ENCODE results near the gene PREP. TPM values are rescaled to one million over a fixed set of nuclear protein-coding genes. Genes with fewer than 3 reads are reported as not detected.

The PREP gene
- total RNA-seq, 1 donor from 2014 or later = 18.0 TPM

- Histone ChIP-seq H3K4me3 (ENCODE audit: low read depth, low read length) (peak overlapping the region; percentile 97), H3K36me3 (ENCODE audit: control insufficient read depth, insufficient read depth, low read length) (no peaks in the 10 kb centered on the region), H3K27me3 (ENCODE audit: control insufficient read depth, insufficient read depth, low read length) (no peaks in the 10 kb centered on the region)
- no peak for DNase-seq (ENCODE audit: low read depth)
- no peak for TF ChIP-seq CTCF (IDR thresholded peaks at IDR 0.05; ENCODE audit: insufficient read depth, low read length, poor library complexity, severe bottlenecking)
Observed at GRCh38 chr6:105401247-105402089, 1.4 kb downstream of the PREP start.

GRCh38 chr6:105400501-105400900, 2.4 kb downstream of the PREP start:
- peaks cover 3% of the 10 kb centered on the region for H3K36me3 ChIP-seq (ENCODE audit: control insufficient read depth, insufficient read depth, low read length)
- no peak for DNase-seq (ENCODE audit: low read depth)
- H3K4me3 ChIP-seq (ENCODE audit: low read depth, low read length) = no peak overlapping the region
- no peaks in the 10 kb centered on the region for H3K27me3 ChIP-seq (ENCODE audit: control insufficient read depth, insufficient read depth, low read length)
- TF ChIP-seq CTCF (IDR thresholded peaks at IDR 0.05; ENCODE audit: insufficient read depth, low read length, poor library complexity, severe bottlenecking) = no peak

- peaks cover 3% of the 10 kb centered on the region for H3K36me3 ChIP-seq (ENCODE audit: control insufficient read depth, insufficient read depth, low read length)
- no peaks in the 10 kb centered on the region for H3K27me3 ChIP-seq (ENCODE audit: control insufficient read depth, insufficient read depth, low read length)
- H3K4me3 ChIP-seq (ENCODE audit: low read depth, low read length) = no peak overlapping the region
- DNase-seq (ENCODE audit: low read depth) = no peak
- TF ChIP-seq CTCF (IDR thresholded peaks at IDR 0.05; ENCODE audit: insufficient read depth, low read length, poor library complexity, severe bottlenecking) = no peak
Observed at GRCh38 chr6:105398859-105399258, 4.0 kb downstream of the PREP start.

GRCh38 chr6:105397987-105398386, 4.9 kb downstream of the PREP start:
- DNase-seq (ENCODE audit: low read depth) = no peak
- no peak for TF ChIP-seq CTCF (IDR thresholded peaks at IDR 0.05; ENCODE audit: insufficient read depth, low read length, poor library complexity, severe bottlenecking)
- peaks cover 3% of the 10 kb centered on the region for H3K36me3 ChIP-seq (ENCODE audit: control insufficient read depth, insufficient read depth, low read length)
- H3K27me3 ChIP-seq (ENCODE audit: control insufficient read depth, insufficient read depth, low read length) = no peaks in the 10 kb centered on the region
- no peak overlapping the region for H3K4me3 ChIP-seq (ENCODE audit: low read depth, low read length)

GRCh38 chr6:105391705-105392104, 11.2 kb downstream of the PREP start:
- no peak for DNase-seq (ENCODE audit: low read depth)
- Histone ChIP-seq H3K27me3 (ENCODE audit: control insufficient read depth, insufficient read depth, low read length) (no peaks in the 10 kb centered on the region), H3K36me3 (ENCODE audit: control insufficient read depth, insufficient read depth, low read length) (peaks cover 3% of the 10 kb centered on the region), H3K4me3 (ENCODE audit: low read depth, low read length) (no peak overlapping the region)
- TF ChIP-seq CTCF (IDR thresholded peaks at IDR 0.05; ENCODE audit: insufficient read depth, low read length, poor library complexity, severe bottlenecking) = no peak

GRCh38 chr6:105389543-105389942, 13.3 kb downstream of the PREP start:
- no peak for TF ChIP-seq CTCF (IDR thresholded peaks at IDR 0.05; ENCODE audit: insufficient read depth, low read length, poor library complexity, severe bottlenecking)
- no peaks in the 10 kb centered on the region for H3K27me3 ChIP-seq (ENCODE audit: control insufficient read depth, insufficient read depth, low read length)
- no peaks in the 10 kb centered on the region for H3K36me3 ChIP-seq (ENCODE audit: control insufficient read depth, insufficient read depth, low read length)
- H3K4me3 ChIP-seq (ENCODE audit: low read depth, low read length) = no peak overlapping the region
- DNase-seq (ENCODE audit: low read depth) = no peak
